Panc1 (cell line): ENCODE results near the gene EXOC6B. TPM values are rescaled to one million over a fixed set of nuclear protein-coding genes. Genes with fewer than 3 reads are reported as not detected.

Experiments used
- ATAC-seq: fragments of 200-7000 bp; cut with Tn5 transposase; 2 replicates; pipeline ENCODE4 v1.9.1; 2020; ENCODE audit warnings: mild to moderate bottlenecking, moderate library complexity
- BruUV-seq: library from RNA; stranded (reverse); fragments of 400-500 nt; replicated peaks from 2 replicates; lab custom pipeline; 2021; lab: Mats Ljungman, UMichigan
- CTCF ChIA-PET: fragments of 300-600 bp; sonication (Branson Sonifier 250); formaldehyde crosslinking; loops from one replicate; lab custom pipeline; 2022; ENCODE audit warnings: antibody characterized with exemption; lab: Charles Lee
- POLR2A ChIA-PET: fragments of 300-600 bp; sonication (Branson Sonifier 250); formaldehyde crosslinking; loops from one replicate; lab custom pipeline; 2022; ENCODE audit warnings: antibody characterized with exemption; lab: Charles Lee
- DNase-seq: peaks from one replicate; pipeline ENCODE4 v3.0.0-alpha.2; 2010; ENCODE audit warnings: low read depth, low spot score
- H3K27ac ChIP-seq: 2 replicates; pipeline ENCODE4 v1.5.1; 2011; ENCODE audit warnings: mild to moderate bottlenecking, low read length, inconsistent platforms
- H3K27me3 ChIP-seq: fragments of 200-500 bp; sonication (Bioruptor generic); 2 replicates; pipeline ENCODE4 v1.6.0; 2014; ENCODE audit warnings: low read length, inconsistent platforms; ENCODE audit not compliant: control insufficient read depth, insufficient read depth
- H3K36me3 ChIP-seq: fragments of 200-500 bp; sonication (Bioruptor generic); 2 replicates; pipeline ENCODE4 v1.5.1; 2014; ENCODE audit warnings: inconsistent platforms, mild to moderate bottlenecking, low read length, moderate library complexity; ENCODE audit not compliant: control insufficient read depth, insufficient read depth
- H3K4me1 ChIP-seq: 2 replicates; pipeline ENCODE4 v1.5.1; 2011; ENCODE audit warnings: inconsistent platforms, mild to moderate bottlenecking, low read length, moderate library complexity; ENCODE audit not compliant: control insufficient read depth, insufficient read depth
- H3K4me3 ChIP-seq, 2 experiments: 2 replicates each; pipeline ENCODE4 v1.5.1; 2011 to 2012; ENCODE audit warnings: low read depth in 2 of 2, low read length in 2 of 2, mild to moderate bottlenecking in 2 of 2, inconsistent platforms in 1 of 2, moderate library complexity in 1 of 2
- H3K9me3 ChIP-seq: fragments of 200-500 bp; sonication (Bioruptor generic); 2 replicates; pipeline ENCODE4 v1.5.1; 2014; ENCODE audit warnings: low read depth, mild to moderate bottlenecking, inconsistent platforms, low read length, moderate library complexity; ENCODE audit not compliant: control insufficient read depth, insufficient read depth
- CTCF ChIP-seq: fragments of 450-650 bp; IDR thresholded peaks from 2 replicates; pipeline ENCODE4 v1.5.1; 2017; ENCODE audit warnings: mild to moderate bottlenecking
- POLR2AphosphoS5 ChIP-seq: IDR thresholded peaks from 2 replicates; pipeline ENCODE4 v1.6.1; 2012; ENCODE audit warnings: mild to moderate bottlenecking, low read depth, low read length, moderate library complexity
- SIN3A ChIP-seq: IDR thresholded peaks from 2 replicates; pipeline ENCODE4 v1.6.1; 2012; ENCODE audit warnings: low read depth, mild to moderate bottlenecking, low read length, moderate library complexity, borderline replicate concordance; ENCODE audit not compliant: insufficient read depth
- TCF7L2 ChIP-seq: IDR thresholded peaks from 2 replicates; pipeline ENCODE4 v1.6.1; 2011; ENCODE audit warnings: mild to moderate bottlenecking, low read depth, low read length, inconsistent platforms
- in situ Hi-C: cut with HindIII; loops from 2 replicates; pipeline ENCODE4 v1.10.0; 2016; ENCODE audit warnings: low sequenced_read_pairs, low pct_unique_long_range_greater_than_20kb
- intact Hi-C: fragments of 100-400 bp; cut with micrococcal nuclease; formaldehyde crosslinking; loops from one replicate; pipeline ENCODE4 v1.10.0; 2022; ENCODE audit not compliant: unreplicated experiment
- total RNA-seq: library from RNA; stranded (reverse); gene quantifications from one replicate; pipeline ENCODE4 v1.2.1, GENCODE V29; 2021; ENCODE audit not compliant: unreplicated experiment
- TF ChIP-seq, protein P1 (sequence below), 2 experiments: IDR thresholded peaks; 2 replicates each; pipeline ENCODE4 v1.6.1; 2011 to 2012; ENCODE audit warnings: low read depth in 2 of 2, control low read depth in 1 of 2, low read length in 1 of 2, mild to moderate bottlenecking in 1 of 2, moderate library complexity in 1 of 2; ENCODE audit not compliant: insufficient read depth in 1 of 2

Gene EXOC6B
- total RNA-seq, 1 experiment from 2014 or later, result 23.2 TPM

DNA sequence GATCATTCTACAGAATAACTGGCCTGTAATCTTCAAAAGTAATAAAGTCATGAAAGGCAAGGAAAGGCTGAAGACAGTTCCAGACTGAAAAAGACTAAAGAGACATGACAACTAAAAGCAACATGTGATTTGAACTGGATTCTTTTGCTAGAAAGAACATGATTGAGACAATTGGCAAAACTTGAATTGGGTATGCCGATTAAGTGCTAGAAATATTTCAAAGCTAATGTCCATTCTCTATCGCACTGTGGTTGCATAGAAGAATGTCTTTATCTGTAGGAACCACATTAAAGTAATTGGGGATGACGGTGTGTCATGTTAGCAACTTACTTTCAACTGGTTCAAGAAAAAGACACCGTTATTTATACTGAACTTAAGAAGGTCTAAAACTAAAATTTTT lies 98.5 kb downstream of the EXOC6B start:
- POLR2A ChIA-PET, result no interaction called here
- no peaks in the 10 kb centered on the region for H3K36me3 ChIP-seq
- BruUV-seq, result no TSS peak
- in situ Hi-C loops, result no loop called here
- TF ChIP-seq TCF7L2, result no peak
- TF ChIP-seq, protein P1, sequence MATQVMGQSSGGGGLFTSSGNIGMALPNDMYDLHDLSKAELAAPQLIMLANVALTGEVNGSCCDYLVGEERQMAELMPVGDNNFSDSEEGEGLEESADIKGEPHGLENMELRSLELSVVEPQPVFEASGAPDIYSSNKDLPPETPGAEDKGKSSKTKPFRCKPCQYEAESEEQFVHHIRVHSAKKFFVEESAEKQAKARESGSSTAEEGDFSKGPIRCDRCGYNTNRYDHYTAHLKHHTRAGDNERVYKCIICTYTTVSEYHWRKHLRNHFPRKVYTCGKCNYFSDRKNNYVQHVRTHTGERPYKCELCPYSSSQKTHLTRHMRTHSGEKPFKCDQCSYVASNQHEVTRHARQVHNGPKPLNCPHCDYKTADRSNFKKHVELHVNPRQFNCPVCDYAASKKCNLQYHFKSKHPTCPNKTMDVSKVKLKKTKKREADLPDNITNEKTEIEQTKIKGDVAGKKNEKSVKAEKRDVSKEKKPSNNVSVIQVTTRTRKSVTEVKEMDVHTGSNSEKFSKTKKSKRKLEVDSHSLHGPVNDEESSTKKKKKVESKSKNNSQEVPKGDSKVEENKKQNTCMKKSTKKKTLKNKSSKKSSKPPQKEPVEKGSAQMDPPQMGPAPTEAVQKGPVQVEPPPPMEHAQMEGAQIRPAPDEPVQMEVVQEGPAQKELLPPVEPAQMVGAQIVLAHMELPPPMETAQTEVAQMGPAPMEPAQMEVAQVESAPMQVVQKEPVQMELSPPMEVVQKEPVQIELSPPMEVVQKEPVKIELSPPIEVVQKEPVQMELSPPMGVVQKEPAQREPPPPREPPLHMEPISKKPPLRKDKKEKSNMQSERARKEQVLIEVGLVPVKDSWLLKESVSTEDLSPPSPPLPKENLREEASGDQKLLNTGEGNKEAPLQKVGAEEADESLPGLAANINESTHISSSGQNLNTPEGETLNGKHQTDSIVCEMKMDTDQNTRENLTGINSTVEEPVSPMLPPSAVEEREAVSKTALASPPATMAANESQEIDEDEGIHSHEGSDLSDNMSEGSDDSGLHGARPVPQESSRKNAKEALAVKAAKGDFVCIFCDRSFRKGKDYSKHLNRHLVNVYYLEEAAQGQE (IDR thresholded peaks at IDR 0.05; ENCODE audit: insufficient read depth in 1 of 2, low read depth in 2 of 2, low read length in 1 of 2), result no peak
- TF ChIP-seq SIN3A, result no peak
- TF ChIP-seq CTCF, result no peak
- TF ChIP-seq POLR2AphosphoS5, result no peak
- no peaks in the 10 kb centered on the region for H3K27me3 ChIP-seq
- intact Hi-C loops, result no loop called here
- ATAC-seq (no peak), DNase-seq (no peak)
- no peak overlapping the region for H3K27ac ChIP-seq
- no peak overlapping the region for H3K4me3 ChIP-seq
- CTCF ChIA-PET, result no interaction called here
- H3K9me3 ChIP-seq, result no peaks in the 10 kb centered on the region
- no peaks in the 10 kb centered on the region for H3K4me1 ChIP-seq

DNA sequence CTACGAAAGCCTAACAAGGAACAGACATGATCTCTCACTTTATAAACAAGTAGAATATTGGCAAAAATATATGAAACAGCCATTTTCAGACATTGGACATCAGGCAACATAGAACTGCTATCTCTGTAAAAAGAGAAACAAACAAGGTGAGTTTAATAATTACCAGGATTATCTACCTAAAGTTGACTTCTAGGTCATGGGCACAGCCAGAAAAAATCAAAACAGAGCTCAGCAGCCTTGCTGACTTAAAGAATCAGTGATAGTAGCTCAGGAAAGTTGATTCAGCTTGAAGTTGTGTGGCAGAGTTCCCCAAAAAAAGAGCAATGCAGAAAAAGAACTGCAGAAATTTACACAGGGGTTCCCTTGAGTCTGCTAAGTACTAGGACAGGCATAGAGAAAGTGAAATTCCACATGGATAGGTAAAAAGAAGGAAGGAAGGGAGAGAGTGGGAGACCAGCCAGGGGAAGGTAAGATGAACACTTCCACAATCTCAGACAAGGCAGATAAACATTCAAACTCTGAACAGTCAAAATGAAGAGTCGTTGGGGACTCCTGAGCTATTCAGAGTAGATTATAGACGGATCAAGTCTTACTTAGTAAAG lies 102.0 kb downstream of the EXOC6B start:
- BruUV-seq, result no TSS peak
- DNase-seq (no peak), ATAC-seq (no peak)
- in situ Hi-C loops (no loop called here), intact Hi-C loops (no loop called here)
- H3K4me3 ChIP-seq, result no peak overlapping the region
- TF ChIP-seq POLR2AphosphoS5 (no peak), TCF7L2 (no peak), SIN3A (no peak), CTCF (no peak)
- TF ChIP-seq, protein P1 (IDR thresholded peaks at IDR 0.05; ENCODE audit: insufficient read depth in 1 of 2, low read depth in 2 of 2, low read length in 1 of 2), result no peak
- no peaks in the 10 kb centered on the region for H3K9me3 ChIP-seq
- H3K36me3 ChIP-seq, result no peaks in the 10 kb centered on the region
- H3K4me1 ChIP-seq, result no peaks in the 10 kb centered on the region
- CTCF ChIA-PET, result interaction anchor here (0.6 kb wide), 1 partner anchor 441 kb away, joined by 4 read pairs; no protein-coding TSS in a partner anchor
- POLR2A ChIA-PET, result no interaction called here
- no peak overlapping the region for H3K27ac ChIP-seq
- no peaks in the 10 kb centered on the region for H3K27me3 ChIP-seq
